DOHH2 (cell line): ENCODE results near the gene REV1.

Experiments used
- EZH2phosphoT487 ChIP-seq: fragments of 200-600 bp; sonication (generic); IDR thresholded peaks from 2 replicates; pipeline ENCODE4 v1.6.1; 2017; ENCODE audit warnings: borderline replicate concordance, mild to moderate bottlenecking, antibody characterized with exemption, low read length, moderate library complexity, mixed read lengths
- TF ChIP-seq, protein P1 (sequence below): fragments of 200-600 bp; sonication (generic); IDR thresholded peaks from one replicate; pipeline ENCODE4 v1.5.1; 2014; ENCODE audit warnings: antibody characterized with exemption, mild to moderate bottlenecking, low read depth, low read length; ENCODE audit not compliant: poor library complexity, severe bottlenecking

DNA sequence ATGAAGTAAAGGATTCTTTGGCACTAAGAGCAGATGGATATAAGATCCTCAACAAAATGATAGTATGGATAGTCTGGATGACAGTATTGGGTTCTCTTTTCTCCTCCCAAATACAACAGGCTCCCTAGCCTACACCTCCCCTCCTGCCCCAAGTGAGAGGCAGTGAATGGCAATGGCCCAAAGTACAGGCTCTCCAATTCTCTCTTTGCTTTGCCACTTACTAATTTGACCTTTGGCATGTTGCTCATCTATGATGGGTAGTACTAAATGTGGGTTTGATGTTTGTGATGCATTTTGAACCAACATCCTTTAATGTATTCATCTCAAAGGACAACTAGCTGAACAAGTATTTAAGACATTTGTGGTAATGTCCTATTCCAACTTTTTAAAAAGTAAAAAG, 86.7 kb downstream of the REV1 start:
- TF ChIP-seq, protein P1, sequence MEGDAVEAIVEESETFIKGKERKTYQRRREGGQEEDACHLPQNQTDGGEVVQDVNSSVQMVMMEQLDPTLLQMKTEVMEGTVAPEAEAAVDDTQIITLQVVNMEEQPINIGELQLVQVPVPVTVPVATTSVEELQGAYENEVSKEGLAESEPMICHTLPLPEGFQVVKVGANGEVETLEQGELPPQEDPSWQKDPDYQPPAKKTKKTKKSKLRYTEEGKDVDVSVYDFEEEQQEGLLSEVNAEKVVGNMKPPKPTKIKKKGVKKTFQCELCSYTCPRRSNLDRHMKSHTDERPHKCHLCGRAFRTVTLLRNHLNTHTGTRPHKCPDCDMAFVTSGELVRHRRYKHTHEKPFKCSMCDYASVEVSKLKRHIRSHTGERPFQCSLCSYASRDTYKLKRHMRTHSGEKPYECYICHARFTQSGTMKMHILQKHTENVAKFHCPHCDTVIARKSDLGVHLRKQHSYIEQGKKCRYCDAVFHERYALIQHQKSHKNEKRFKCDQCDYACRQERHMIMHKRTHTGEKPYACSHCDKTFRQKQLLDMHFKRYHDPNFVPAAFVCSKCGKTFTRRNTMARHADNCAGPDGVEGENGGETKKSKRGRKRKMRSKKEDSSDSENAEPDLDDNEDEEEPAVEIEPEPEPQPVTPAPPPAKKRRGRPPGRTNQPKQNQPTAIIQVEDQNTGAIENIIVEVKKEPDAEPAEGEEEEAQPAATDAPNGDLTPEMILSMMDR = no peak
- TF ChIP-seq EZH2phosphoT487 = no peak
